ENCODE results near the gene GREM1. TPM values are rescaled to one million over a fixed set of nuclear protein-coding genes. Genes with fewer than 3 reads are reported as not detected.

GREM1 gene
- total and polyA plus RNA-seq, 10 donors = 0.06 to 3.3 (median 0.94) TPM; not detected in 1

- Histone ChIP-seq H3K27ac (no peak overlapping the region), H3K4me3 (no peak overlapping the region), H3K27me3 (replicated peaks in 1 of 7) (peaks cover 0 to 23% (median 11%) of the 10 kb centered on the region in 7 donors), H3K36me3 (no peaks in the 10 kb centered on the region), H3K9me3 (peaks cover 0 to 8% (median 6%) of the 10 kb centered on the region in 8 donors), H3K4me1 (no peaks in the 10 kb centered on the region)
- no peak for DNase-seq
- 82 to 91% (median 84%) methylated on average over 6 of the region's 6 CpGs for WGBS, 5 donors
- no peak for TF ChIP-seq POLR2AphosphoS5 (IDR thresholded peaks at IDR 0.05)
- no peak for TF ChIP-seq POLR2A (IDR thresholded peaks at IDR 0.05)
- no peak for TF ChIP-seq CTCF (IDR thresholded peaks at IDR 0.05 in 8 of 11, conservative IDR thresholded peaks at IDR 0.05 in 3 of 11)
- intact Hi-C loops (cut with DNase I; ENCODE audit: low total_unique reads) = no loop called here
Observed at GRCh38 chr15:32732574-32733157, 14.9 kb downstream of the GREM1 start.

- Histone ChIP-seq H3K4me1 (no peaks in the 10 kb centered on the region), H3K36me3 (no peaks in the 10 kb centered on the region), H3K27me3 (replicated peaks in 1 of 7) (peaks cover 0 to 23% (median 11%) of the 10 kb centered on the region in 7 donors), H3K9me3 (peaks cover 0 to 4% (median 1%) of the 10 kb centered on the region in 8 donors), H3K27ac (no peak overlapping the region), H3K4me3 (no peak overlapping the region)
- WGBS, 5 donors = 49 to 84% (median 74%) methylated on average over 3 of the region's 3 CpGs
- no peak for TF ChIP-seq POLR2A (IDR thresholded peaks at IDR 0.05)
- no peak for TF ChIP-seq CTCF (IDR thresholded peaks at IDR 0.05 in 8 of 11, conservative IDR thresholded peaks at IDR 0.05 in 3 of 11)
- TF ChIP-seq POLR2AphosphoS5 (IDR thresholded peaks at IDR 0.05) = no peak
- no peak for DNase-seq
- intact Hi-C loops (cut with DNase I; ENCODE audit: low total_unique reads) = no loop called here
Observed at GRCh38 chr15:32733281-32733680, 15.5 kb downstream of the GREM1 start.

GRCh38 chr15:32735989-32736700, 18.3 kb downstream of the GREM1 start:
- Histone ChIP-seq H3K4me1 (no peaks in the 10 kb centered on the region), H3K9me3 (peaks cover 0 to 13% (median 3%) of the 10 kb centered on the region in 8 donors), H3K27me3 (replicated peaks in 1 of 7) (peaks cover 0 to 15% (median 7%) of the 10 kb centered on the region in 7 donors), H3K36me3 (no peaks in the 10 kb centered on the region), H3K4me3 (no peak overlapping the region), H3K27ac (no peak overlapping the region)
- no peak for DNase-seq
- intact Hi-C loops (cut with DNase I; ENCODE audit: low total_unique reads) = no loop called here
- WGBS, 5 donors = 78 to 92% (median 88%) methylated on average over 2 of the region's 2 CpGs
- no peak for TF ChIP-seq CTCF (IDR thresholded peaks at IDR 0.05 in 8 of 11, conservative IDR thresholded peaks at IDR 0.05 in 3 of 11)
- TF ChIP-seq POLR2A (IDR thresholded peaks at IDR 0.05) = no peak
- TF ChIP-seq POLR2AphosphoS5 (IDR thresholded peaks at IDR 0.05) = no peak

GRCh38 chr15:32736701-32737061, 18.9 kb downstream of the GREM1 start:
- no peaks in the 10 kb centered on the region for H3K4me1 ChIP-seq
- WGBS, 5 donors = 76 to 90% (median 87%) methylated on average over 2 of the region's 2 CpGs
- H3K36me3 ChIP-seq = no peaks in the 10 kb centered on the region
- H3K9me3 ChIP-seq = peaks cover 0 to 13% (median 3%) of the 10 kb centered on the region in 8 donors
- TF ChIP-seq POLR2A (IDR thresholded peaks at IDR 0.05) (no peak), CTCF (IDR thresholded peaks at IDR 0.05 in 8 of 11, conservative IDR thresholded peaks at IDR 0.05 in 3 of 11) (no peak), POLR2AphosphoS5 (IDR thresholded peaks at IDR 0.05) (no peak)
- no peak for DNase-seq
- no peak overlapping the region for H3K4me3 ChIP-seq
- intact Hi-C loops (cut with DNase I; ENCODE audit: low total_unique reads) = no loop called here
- peaks cover 0 to 12% (median 7%) of the 10 kb centered on the region in 7 donors for H3K27me3 ChIP-seq (replicated peaks in 1 of 7)
- H3K27ac ChIP-seq = no peak overlapping the region
